Astrocyte (in vitro differentiated cells and primary cell): Measurements from ENCODE around the gene MOB3B. TPM values are rescaled to one million over a fixed set of nuclear protein-coding genes. Genes with fewer than 3 reads are reported as not detected.

Experiments used
- DNase-seq: peaks from one replicate; pipeline ENCODE4 v3.0.0-alpha.2; 2010; ENCODE audit warnings: low read depth
- FAIRE-seq: peaks from 2 replicates; lab custom pipeline; 2011; peaks lifted over from hg19 to GRCh38; lab: Jason Lieb, UNC
- H2AFZ ChIP-seq: 2 replicates; pipeline ENCODE4 v1.6.0; 2012; ENCODE audit warnings: low read depth, low read length, inconsistent platforms
- H3K27ac ChIP-seq: 2 replicates; pipeline ENCODE4 v1.5.1; 2011; ENCODE audit warnings: low read depth, low read length, inconsistent platforms
- H3K27me3 ChIP-seq: 2 replicates; pipeline ENCODE4 v1.6.0; 2011; ENCODE audit warnings: low read length, inconsistent platforms; ENCODE audit not compliant: insufficient read depth
- H3K36me3 ChIP-seq: 2 replicates; pipeline ENCODE4 v1.5.1; 2011; ENCODE audit warnings: low read length, inconsistent platforms; ENCODE audit not compliant: insufficient read depth
- H3K4me1 ChIP-seq: 2 replicates; pipeline ENCODE4 v1.5.1; 2011; ENCODE audit warnings: low read length, inconsistent platforms; ENCODE audit not compliant: insufficient read depth
- H3K4me2 ChIP-seq: 2 replicates; pipeline ENCODE4 v1.6.0; 2012; ENCODE audit warnings: low read length, inconsistent platforms
- H3K4me3 ChIP-seq: 2 replicates; pipeline ENCODE4 v1.5.1; 2011; ENCODE audit warnings: low read depth, mild to moderate bottlenecking, low read length, inconsistent platforms; ENCODE audit not compliant: insufficient read depth
- H3K79me2 ChIP-seq: 2 replicates; pipeline ENCODE4 v1.6.0; 2012; ENCODE audit warnings: mild to moderate bottlenecking, low read length, inconsistent platforms; ENCODE audit not compliant: insufficient read depth
- H3K9ac ChIP-seq: 2 replicates; pipeline ENCODE4 v1.6.0; 2012; ENCODE audit warnings: mild to moderate bottlenecking, low read length, inconsistent platforms
- H3K9me3 ChIP-seq: 2 replicates; pipeline ENCODE4 v1.5.1; 2012; ENCODE audit warnings: low read depth, mild to moderate bottlenecking, low read length, inconsistent platforms; ENCODE audit not compliant: insufficient read depth
- H4K20me1 ChIP-seq: 2 replicates; pipeline ENCODE4 v1.6.0; 2012; ENCODE audit warnings: low read length, inconsistent platforms; ENCODE audit not compliant: insufficient read depth
- H3K27ac Mint-ChIP-seq: one replicate; pipeline ENCODE4 v1.8.0; 2021; ENCODE audit warnings: mild to moderate bottlenecking, mixed read lengths; ENCODE audit not compliant: unreplicated experiment
- H3K27me3 Mint-ChIP-seq: one replicate; pipeline ENCODE4 v1.8.0; 2021; ENCODE audit warnings: low read depth, mixed read lengths; ENCODE audit not compliant: unreplicated experiment
- H3K36me3 Mint-ChIP-seq: one replicate; pipeline ENCODE4 v1.8.0; 2021; ENCODE audit warnings: low read depth, mixed read lengths; ENCODE audit not compliant: unreplicated experiment
- H3K4me1 Mint-ChIP-seq: one replicate; pipeline ENCODE4 v1.8.0; 2021; ENCODE audit warnings: low read depth, mixed read lengths; ENCODE audit not compliant: unreplicated experiment
- H3K4me3 Mint-ChIP-seq: one replicate; pipeline ENCODE4 v1.8.0; 2021; ENCODE audit warnings: mild to moderate bottlenecking, moderate library complexity, mixed read lengths; ENCODE audit not compliant: unreplicated experiment
- H3K9me3 Mint-ChIP-seq: one replicate; pipeline ENCODE4 v1.8.0; 2021; ENCODE audit warnings: mild to moderate bottlenecking, mixed read lengths; ENCODE audit not compliant: unreplicated experiment
- EZH2 ChIP-seq: IDR thresholded peaks from 2 replicates; pipeline ENCODE4 v1.6.1; 2012; ENCODE audit warnings: mild to moderate bottlenecking, low read length, inconsistent platforms; ENCODE audit not compliant: insufficient read depth
- total RNA-seq: library from RNA; stranded (reverse); gene quantifications from 2 replicates; pipeline ENCODE4 v1.2.1, GENCODE V29; 2021
- TF ChIP-seq, protein P1 (sequence below): IDR thresholded peaks from 2 replicates; pipeline ENCODE4 v1.5.1; 2011; ENCODE audit warnings: low read depth, mild to moderate bottlenecking, inconsistent platforms, low read length, moderate library complexity; ENCODE audit not compliant: insufficient read depth

MOB3B gene
- total RNA-seq, 1 donor from 2014 or later = 3.9 TPM

DNA sequence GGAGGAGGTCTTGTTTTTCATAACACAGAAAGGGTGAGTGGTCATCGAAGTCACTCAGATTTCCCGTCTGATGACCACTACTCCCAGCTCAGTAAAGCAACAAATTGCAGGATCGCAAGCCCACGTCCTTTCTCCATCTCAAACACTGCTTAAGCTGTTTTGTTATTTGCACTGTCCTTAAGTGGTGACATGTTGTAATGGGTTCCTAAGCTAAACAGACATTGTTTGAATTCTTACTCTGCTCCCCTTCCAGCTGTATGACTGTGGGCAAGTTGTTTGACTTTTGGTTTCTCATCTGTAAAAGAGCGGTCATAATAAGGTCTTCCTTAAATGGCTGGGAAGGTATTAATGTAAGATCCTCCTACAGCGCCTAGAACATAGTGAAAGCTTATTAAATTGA lies 169.9 kb downstream of the MOB3B start:
- DNase-seq (no peak), FAIRE-seq (no peak)
- no peak overlapping the region for H3K9ac ChIP-seq
- H3K4me2 ChIP-seq = no peak overlapping the region
- H3K36me3 ChIP-seq = no peaks in the 10 kb centered on the region
- no peak overlapping the region for H2AFZ ChIP-seq
- no peaks in the 10 kb centered on the region for H3K27me3 Mint-ChIP-seq
- H3K4me3 Mint-ChIP-seq = no peak overlapping the region
- no peak for TF ChIP-seq EZH2
- TF ChIP-seq, protein P1, sequence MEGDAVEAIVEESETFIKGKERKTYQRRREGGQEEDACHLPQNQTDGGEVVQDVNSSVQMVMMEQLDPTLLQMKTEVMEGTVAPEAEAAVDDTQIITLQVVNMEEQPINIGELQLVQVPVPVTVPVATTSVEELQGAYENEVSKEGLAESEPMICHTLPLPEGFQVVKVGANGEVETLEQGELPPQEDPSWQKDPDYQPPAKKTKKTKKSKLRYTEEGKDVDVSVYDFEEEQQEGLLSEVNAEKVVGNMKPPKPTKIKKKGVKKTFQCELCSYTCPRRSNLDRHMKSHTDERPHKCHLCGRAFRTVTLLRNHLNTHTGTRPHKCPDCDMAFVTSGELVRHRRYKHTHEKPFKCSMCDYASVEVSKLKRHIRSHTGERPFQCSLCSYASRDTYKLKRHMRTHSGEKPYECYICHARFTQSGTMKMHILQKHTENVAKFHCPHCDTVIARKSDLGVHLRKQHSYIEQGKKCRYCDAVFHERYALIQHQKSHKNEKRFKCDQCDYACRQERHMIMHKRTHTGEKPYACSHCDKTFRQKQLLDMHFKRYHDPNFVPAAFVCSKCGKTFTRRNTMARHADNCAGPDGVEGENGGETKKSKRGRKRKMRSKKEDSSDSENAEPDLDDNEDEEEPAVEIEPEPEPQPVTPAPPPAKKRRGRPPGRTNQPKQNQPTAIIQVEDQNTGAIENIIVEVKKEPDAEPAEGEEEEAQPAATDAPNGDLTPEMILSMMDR = no peak
- no peaks in the 10 kb centered on the region for H3K4me1 ChIP-seq
- no peak overlapping the region for H3K4me3 ChIP-seq
- H3K27ac ChIP-seq = no peak overlapping the region
- peaks cover 2% of the 10 kb centered on the region for H3K9me3 Mint-ChIP-seq
- H3K9me3 ChIP-seq = no peaks in the 10 kb centered on the region
- H3K27ac Mint-ChIP-seq = no peak overlapping the region
- H3K27me3 ChIP-seq = peaks cover 3% of the 10 kb centered on the region
- H3K79me2 ChIP-seq = no peaks in the 10 kb centered on the region
- peaks cover 17% of the 10 kb centered on the region for H3K4me1 Mint-ChIP-seq
- H4K20me1 ChIP-seq = no peaks in the 10 kb centered on the region
- H3K36me3 Mint-ChIP-seq = peaks cover 4% of the 10 kb centered on the region

DNA sequence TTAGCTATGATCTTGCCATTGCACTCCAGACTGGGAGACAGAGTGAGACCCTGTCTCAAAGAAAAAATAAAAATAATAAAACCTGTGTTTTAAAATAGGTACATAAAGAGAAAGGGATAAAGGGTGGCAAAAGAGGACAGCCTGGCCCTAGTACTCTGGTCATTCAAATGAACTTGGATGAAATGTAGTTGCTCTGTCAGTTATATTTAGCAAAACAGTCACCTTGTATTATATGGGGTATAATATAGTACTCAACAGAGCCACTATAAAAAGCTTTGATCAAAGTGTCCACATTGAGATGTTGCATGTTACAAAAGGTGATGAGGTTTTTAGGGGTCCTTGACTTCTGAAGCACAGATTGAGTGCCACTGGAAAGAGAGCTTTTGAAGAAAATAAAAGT lies 171.6 kb downstream of the MOB3B start:
- Mint-ChIP-seq H3K4me1 (peaks cover 18% of the 10 kb centered on the region), H3K27me3 (no peaks in the 10 kb centered on the region), H3K4me3 (no peak overlapping the region), H3K36me3 (peaks cover 4% of the 10 kb centered on the region), H3K27ac (no peak overlapping the region), H3K9me3 (peaks cover 2% of the 10 kb centered on the region)
- Histone ChIP-seq H3K27ac (no peak overlapping the region), H3K27me3 (no peaks in the 10 kb centered on the region), H3K79me2 (no peaks in the 10 kb centered on the region), H3K4me3 (no peak overlapping the region), H2AFZ (no peak overlapping the region), H3K9ac (no peak overlapping the region), H3K36me3 (no peaks in the 10 kb centered on the region), H3K4me1 (no peaks in the 10 kb centered on the region), H3K9me3 (no peaks in the 10 kb centered on the region), H4K20me1 (no peaks in the 10 kb centered on the region), H3K4me2 (no peak overlapping the region)
- FAIRE-seq = no peak
- TF ChIP-seq, protein P1 = no peak
- TF ChIP-seq EZH2 = no peak
- no peak for DNase-seq

DNA sequence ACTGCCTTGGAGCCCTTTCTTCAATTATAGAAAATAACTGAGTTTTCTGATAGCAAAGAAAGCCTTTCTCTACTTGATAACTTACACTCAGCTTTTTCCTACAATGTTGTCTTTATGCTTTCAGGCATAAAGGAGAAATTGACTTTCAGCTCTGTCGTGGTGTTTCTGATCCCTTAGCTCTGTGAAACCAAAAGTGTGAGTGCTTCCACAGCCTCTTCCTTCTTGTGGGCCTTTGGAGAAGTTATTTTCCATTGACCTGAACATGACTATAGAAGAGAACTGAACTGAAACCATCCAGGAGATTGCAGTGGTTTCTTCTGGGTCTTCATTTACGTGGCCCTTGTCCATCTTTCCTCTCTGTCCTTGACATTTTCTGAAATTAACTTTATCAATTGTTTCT lies 173.2 kb downstream of the MOB3B start:
- no peak overlapping the region for H2AFZ ChIP-seq
- H3K36me3 ChIP-seq = no peaks in the 10 kb centered on the region
- FAIRE-seq = no peak
- no peak overlapping the region for H3K4me3 ChIP-seq
- H3K9ac ChIP-seq = no peak overlapping the region
- H3K27me3 Mint-ChIP-seq = no peaks in the 10 kb centered on the region
- no peak overlapping the region for H3K4me2 ChIP-seq
- no peaks in the 10 kb centered on the region for H4K20me1 ChIP-seq
- no peaks in the 10 kb centered on the region for H3K9me3 ChIP-seq
- H3K4me1 ChIP-seq = no peaks in the 10 kb centered on the region
- TF ChIP-seq, protein P1 = no peak
- no peak for TF ChIP-seq EZH2
- no peak overlapping the region for H3K4me3 Mint-ChIP-seq
- peaks cover 6% of the 10 kb centered on the region for H3K36me3 Mint-ChIP-seq
- H3K79me2 ChIP-seq = no peaks in the 10 kb centered on the region
- peaks cover 14% of the 10 kb centered on the region for H3K4me1 Mint-ChIP-seq
- no peak overlapping the region for H3K27ac Mint-ChIP-seq
- H3K9me3 Mint-ChIP-seq = peaks cover 2% of the 10 kb centered on the region
- no peak overlapping the region for H3K27ac ChIP-seq
- no peak for DNase-seq
- no peaks in the 10 kb centered on the region for H3K27me3 ChIP-seq
